Pancreas (tissue), 10 donors: ENCODE results near the gene RPL36AL. TPM values are rescaled to one million over a fixed set of nuclear protein-coding genes. Genes with fewer than 3 reads are reported as not detected.
A peak's percentile ranks its signal among the peaks of the same experiment; 100 is the strongest.

Experiments
- ATAC-seq, 4 donors: fragments of 200-7000 bp; cut with Tn5 transposase; one replicate each; pipeline versions ENCODE4 v1.8.0 to v1.9.1; 2020; ENCODE audit warnings: mild to moderate bottlenecking in 4 of 4, moderate library complexity in 4 of 4
- DNase-seq, 6 donors: peaks; one replicate each; pipeline ENCODE4 v3.0.0-alpha.2; 2020
- FAIRE-seq: peaks from 2 replicates; lab custom pipeline; 2012; peaks lifted over from hg19 to GRCh38; lab: Jason Lieb, UNC
- H3K27ac ChIP-seq, 4 donors: fragments of 200-600 bp; sonication (generic); 1 replicate in 3 of 4; 2 replicates in 1 of 4; pipeline versions ENCODE4 v1.5.0 to v1.8.0; 2020
- H3K27me3 ChIP-seq, 4 donors: fragments of 200-600 bp; one replicate each; pipeline ENCODE4 v1.8.0; 2021
- H3K36me3 ChIP-seq, 3 donors: fragments of 200-600 bp; sonication (generic) in 1 of 3; one replicate each; pipeline versions ENCODE4 v1.5.0 to v1.8.0; 2020 to 2021
- H3K4me1 ChIP-seq, 3 donors: fragments of 200-600 bp; one replicate each; pipeline ENCODE4 v1.8.0; 2021
- H3K4me3 ChIP-seq, 4 donors: fragments of 200-600 bp; sonication (generic) in 2 of 4; one replicate each; pipeline versions ENCODE4 v1.5.0 to v1.8.0; 2020 to 2021
- H3K9me3 ChIP-seq, 4 donors: fragments of 200-600 bp; one replicate each; pipeline ENCODE4 v1.8.0; 2021
- CTCF ChIP-seq, 4 donors: fragments of 200-600 bp; sonication (generic) in 3 of 4; IDR thresholded peaks; one replicate each; pipeline versions ENCODE4 v1.5.0 to v1.8.0; 2021; ENCODE audit warnings: antibody characterized with exemption in 4 of 4
- WGBS, 2 donors: extraction: QIAGEN DNeasy Blood & Tissue Kit; methylation state at CpG; one replicate each; pipeline ENCODE4 v1.1.7; 2013; 5-methylcytosine and 5-hydroxymethylcytosine counted together
- intact Hi-C, 3 donors: fragments of 100-400 bp; cut with DNase I; formaldehyde crosslinking; loops; one replicate each; pipeline versions ENCODE4 v1.11.1 to v1.14.2; 2022
- polyA plus RNA-seq, 2 donors: library from polyadenylated mRNA; stranded (reverse); fragments of 200-250 nt; gene quantifications; one replicate each; pipeline ENCODE4 v1.2.3, GENCODE V29; 2013
- total RNA-seq, 6 donors: library from RNA; stranded (reverse); fragmentation: NEBNext Ultra II Directional in 4 of 6; extraction: Animal tissue kit (Norgen Biotek cat#: 25700) in 4 of 6; gene quantifications; one replicate each; pipeline versions ENCODE4 v1.2.1 to v1.2.4, GENCODE V29; 2021 to 2023
- donor health status: healthy with polysubstance abuse.
- donor health status: DM: no; HTN: no; CAD: no; lungs with moderate emphysema.
- donor health status: DM: no; HTN: no; CAD: no.
- donor health status: control.
- donor health status: control.
- donor health status: Bipolar disorder and iron deficiency.
- donor health status: DM: yes; HTN: yes; CAD: no.
- donor health status: DM: no; HTN: no; CAD: no.
- donor health status: DM: no; HTN: no; CAD: no.
- donor health status: DM: yes; HTN: yes; CAD: no.

The RPL36AL gene
- total and polyA plus RNA-seq, 8 donors = 81.3 to 388 (median 146) TPM

- Histone ChIP-seq H3K27me3 (no peaks in the 10 kb centered on the region), H3K36me3 (peaks cover 0 to 5% (median 0%) of the 10 kb centered on the region in 3 donors), H3K9me3 (no peaks in the 10 kb centered on the region), H3K4me1 (peaks cover 35 to 36% (median 35%) of the 10 kb centered on the region in 3 donors), H3K4me3 (no peak overlapping the region), H3K27ac (peak overlapping the region in 3 of 4 donors; percentile 12 to 71 (median 57))
- intact Hi-C loops = no loop called here
- TF ChIP-seq CTCF (IDR thresholded peaks at IDR 0.05) = no peak
- FAIRE-seq (no peak), ATAC-seq (no peak), DNase-seq (no peak)
Measured at GRCh38 chr14:49642163-49642562, 21.7 kb upstream of the RPL36AL start.

GRCh38 chr14:49641697-49642129 lies 21.3 kb upstream of the RPL36AL start:
- 19 to 24% methylated on average over 8 of the region's 8 CpGs for WGBS, 2 donors
- ATAC-seq (peak; percentile 90 to 97 (median 95)), DNase-seq (peak in 4 of 6 donors; percentile 66 to 85 (median 78)), FAIRE-seq (no peak)
- TF ChIP-seq CTCF (IDR thresholded peaks at IDR 0.05) = no peak
- H3K9me3 ChIP-seq = no peaks in the 10 kb centered on the region
- H3K4me1 ChIP-seq = peaks cover 39% of the 10 kb centered on the region in 3 donors
- H3K36me3 ChIP-seq = peaks cover 0 to 5% (median 0%) of the 10 kb centered on the region in 3 donors
- intact Hi-C loops = no loop called here
- H3K27ac ChIP-seq = peak overlapping the region; percentile 19 to 71 (median 52)
- no peaks in the 10 kb centered on the region for H3K27me3 ChIP-seq
- no peak overlapping the region for H3K4me3 ChIP-seq

GRCh38 chr14:49640540-49641417 lies 20.4 kb upstream of the RPL36AL start:
- DNase-seq = no peak
- Histone ChIP-seq H3K36me3 (peaks cover 0 to 5% (median 0%) of the 10 kb centered on the region in 3 donors), H3K4me3 (no peak overlapping the region), H3K4me1 (peaks cover 44 to 47% (median 46%) of the 10 kb centered on the region in 3 donors), H3K27me3 (no peaks in the 10 kb centered on the region), H3K27ac (peak overlapping the region; percentile 19 to 71 (median 52)), H3K9me3 (no peaks in the 10 kb centered on the region)
- WGBS, 2 donors = 54 to 63% methylated on average over 7 of the region's 7 CpGs
- intact Hi-C loops = no loop called here
- TF ChIP-seq CTCF (IDR thresholded peaks at IDR 0.05) = no peak
- peak; percentile 15 to 35 (median 25) for ATAC-seq
- FAIRE-seq = no peak

GRCh38 chr14:49637534-49638078 lies 17.2 kb upstream of the RPL36AL start:
- no peak for FAIRE-seq
- intact Hi-C loops = no loop called here
- no peak for TF ChIP-seq CTCF (IDR thresholded peaks at IDR 0.05)

More at GRCh38 chr14:49637534-49638078, 17.2 kb upstream of the RPL36AL start:
- H3K9me3 ChIP-seq = no peaks in the 10 kb centered on the region
- ATAC-seq = no peak
- H3K27ac ChIP-seq = no peak overlapping the region
- 78 to 92% methylated on average over 3 of the region's 3 CpGs for WGBS, 2 donors
- H3K4me1 ChIP-seq = peaks cover 35 to 40% (median 38%) of the 10 kb centered on the region in 3 donors
- no peaks in the 10 kb centered on the region for H3K27me3 ChIP-seq
- DNase-seq = no peak
- H3K4me3 ChIP-seq = no peak overlapping the region
- H3K36me3 ChIP-seq = peaks cover 0 to 5% (median 0%) of the 10 kb centered on the region in 3 donors
